ENCODE results near the gene QSOX1.

GRCh38 chr1:180175806-180176205, 21.1 kb downstream of the QSOX1 start:
- TF ChIP-seq TEAD1 (CRISPR knock-in tag; IDR thresholded peaks at IDR 0.05) = no peak
- TF ChIP-seq ZNF592 (IDR thresholded peaks at IDR 0.05) = no peak
- no peak for TF ChIP-seq EP300 (IDR thresholded peaks at IDR 0.05; ENCODE audit: low read length)
- TF ChIP-seq MLX (CRISPR knock-in tag; conservative IDR thresholded peaks at IDR 0.05) = no peak
- TF ChIP-seq TBL1XR1 (IDR thresholded peaks at IDR 0.05; ENCODE audit: low read length in 2 of 2) = no peak
- TF ChIP-seq RBBP5 (IDR thresholded peaks at IDR 0.05; ENCODE audit: borderline replicate concordance, insufficient read depth, low read length, poor library complexity, severe bottlenecking) = no peak
- TF ChIP-seq POLR2A (conservative IDR thresholded peaks at IDR 0.05) = no peak
- no peak for TF ChIP-seq NFIX (CRISPR knock-in tag; IDR thresholded peaks at IDR 0.05; ENCODE audit: low read depth)
- TF ChIP-seq, protein P1, sequence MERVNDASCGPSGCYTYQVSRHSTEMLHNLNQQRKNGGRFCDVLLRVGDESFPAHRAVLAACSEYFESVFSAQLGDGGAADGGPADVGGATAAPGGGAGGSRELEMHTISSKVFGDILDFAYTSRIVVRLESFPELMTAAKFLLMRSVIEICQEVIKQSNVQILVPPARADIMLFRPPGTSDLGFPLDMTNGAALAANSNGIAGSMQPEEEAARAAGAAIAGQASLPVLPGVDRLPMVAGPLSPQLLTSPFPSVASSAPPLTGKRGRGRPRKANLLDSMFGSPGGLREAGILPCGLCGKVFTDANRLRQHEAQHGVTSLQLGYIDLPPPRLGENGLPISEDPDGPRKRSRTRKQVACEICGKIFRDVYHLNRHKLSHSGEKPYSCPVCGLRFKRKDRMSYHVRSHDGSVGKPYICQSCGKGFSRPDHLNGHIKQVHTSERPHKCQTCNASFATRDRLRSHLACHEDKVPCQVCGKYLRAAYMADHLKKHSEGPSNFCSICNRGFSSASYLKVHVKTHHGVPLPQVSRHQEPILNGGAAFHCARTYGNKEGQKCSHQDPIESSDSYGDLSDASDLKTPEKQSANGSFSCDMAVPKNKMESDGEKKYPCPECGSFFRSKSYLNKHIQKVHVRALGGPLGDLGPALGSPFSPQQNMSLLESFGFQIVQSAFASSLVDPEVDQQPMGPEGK (CRISPR knock-in tag; IDR thresholded peaks at IDR 0.05; ENCODE audit: borderline replicate concordance) = no peak

All from K562 (cell line).